Measurements from ENCODE around the gene SMIM32. TPM values are rescaled to one million over a fixed set of nuclear protein-coding genes. Genes with fewer than 3 reads are reported as not detected.

Gene SMIM32
- total RNA-seq, 1 experiment from 2014 or later = 0.66 TPM

DNA sequence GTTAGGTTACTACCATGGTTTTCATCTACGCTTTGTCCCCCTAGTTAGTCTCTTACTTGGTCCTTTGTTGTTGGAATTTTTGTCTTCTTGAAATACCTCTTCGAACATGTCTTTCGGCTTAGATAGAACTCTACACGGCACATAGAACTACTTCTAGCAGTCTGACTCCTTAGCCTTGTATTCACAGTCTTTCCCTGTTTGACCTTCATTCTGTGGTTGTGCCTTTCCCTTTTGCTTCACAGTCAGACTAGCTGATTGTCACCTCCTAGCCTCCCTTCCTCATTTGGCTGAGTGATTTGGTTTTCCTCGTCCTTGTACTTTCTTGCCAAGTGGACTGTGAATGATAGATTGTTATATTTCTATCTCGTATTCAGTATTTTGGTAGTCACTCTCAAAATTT, 49.6 kb downstream of the SMIM32 start:
- no peaks in the 10 kb centered on the region for H3K27me3 Mint-ChIP-seq (ENCODE audit: insufficient read depth, unreplicated experiment)
- no peaks in the 10 kb centered on the region for H3K27me3 ChIP-seq (replicated peaks; ENCODE audit: control insufficient read depth, insufficient read depth, low read length)
- H3K9me3 ChIP-seq = no peaks in the 10 kb centered on the region
- H3K4me1 Mint-ChIP-seq (ENCODE audit: low read depth, unreplicated experiment) = peaks cover 21% of the 10 kb centered on the region
- TF ChIP-seq, protein P1, sequence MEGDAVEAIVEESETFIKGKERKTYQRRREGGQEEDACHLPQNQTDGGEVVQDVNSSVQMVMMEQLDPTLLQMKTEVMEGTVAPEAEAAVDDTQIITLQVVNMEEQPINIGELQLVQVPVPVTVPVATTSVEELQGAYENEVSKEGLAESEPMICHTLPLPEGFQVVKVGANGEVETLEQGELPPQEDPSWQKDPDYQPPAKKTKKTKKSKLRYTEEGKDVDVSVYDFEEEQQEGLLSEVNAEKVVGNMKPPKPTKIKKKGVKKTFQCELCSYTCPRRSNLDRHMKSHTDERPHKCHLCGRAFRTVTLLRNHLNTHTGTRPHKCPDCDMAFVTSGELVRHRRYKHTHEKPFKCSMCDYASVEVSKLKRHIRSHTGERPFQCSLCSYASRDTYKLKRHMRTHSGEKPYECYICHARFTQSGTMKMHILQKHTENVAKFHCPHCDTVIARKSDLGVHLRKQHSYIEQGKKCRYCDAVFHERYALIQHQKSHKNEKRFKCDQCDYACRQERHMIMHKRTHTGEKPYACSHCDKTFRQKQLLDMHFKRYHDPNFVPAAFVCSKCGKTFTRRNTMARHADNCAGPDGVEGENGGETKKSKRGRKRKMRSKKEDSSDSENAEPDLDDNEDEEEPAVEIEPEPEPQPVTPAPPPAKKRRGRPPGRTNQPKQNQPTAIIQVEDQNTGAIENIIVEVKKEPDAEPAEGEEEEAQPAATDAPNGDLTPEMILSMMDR (IDR thresholded peaks at IDR 0.05; ENCODE audit: insufficient read depth in 1 of 2, low read depth in 1 of 2, low read length in 1 of 2, severe bottlenecking in 1 of 2, unreplicated experiment in 1 of 2) = no peak
- peaks cover 70% of the 10 kb centered on the region for H3K4me1 ChIP-seq
- ChIA-PET CTCF (interaction anchor here (1.0 kb wide), 1 partner anchor 39 kb away, joined by 4 read pairs; no protein-coding TSS in a partner anchor), POLR2A (interaction anchor here (1.8 kb wide), 1 partner anchor 10 kb away, joined by 9 read pairs; the partner anchor contains the start of gene SMAD5)
- no peak overlapping the region for H3K4me3 Mint-ChIP-seq (ENCODE audit: unreplicated experiment)
- intact Hi-C loops (cut with micrococcal nuclease; ENCODE audit: unreplicated experiment) = no loop called here
- H3K36me3 Mint-ChIP-seq (ENCODE audit: insufficient read depth, unreplicated experiment) = peaks cover 12% of the 10 kb centered on the region
- no TSS peak for BruUV-seq (replicated peaks)
- H3K36me3 ChIP-seq (ENCODE audit: control insufficient read depth, insufficient read depth, low read length) = no peaks in the 10 kb centered on the region; the same call in 1 of the 2 replicates
- no peak for DNase-seq
- no peaks in the 10 kb centered on the region for H3K9me3 Mint-ChIP-seq (ENCODE audit: unreplicated experiment)
- H3K27ac Mint-ChIP-seq (ENCODE audit: unreplicated experiment) = no peak overlapping the region
- H3K4me3 ChIP-seq (ENCODE audit: low read depth, low read length) = no peak overlapping the region

GRCh38 chr5:136141561-136141960, 51.4 kb downstream of the SMIM32 start:
- BruUV-seq (replicated peaks) = no TSS peak
- POLR2A ChIA-PET = interaction anchor here (0.5 to 1.0 kb wide), 2 partner anchors 9 to 91 kb away, joined by 4 to 5 read pairs; partner anchors contain the start of gene SMAD5

More at GRCh38 chr5:136141561-136141960, 51.4 kb downstream of the SMIM32 start:
- intact Hi-C loops (cut with micrococcal nuclease; ENCODE audit: unreplicated experiment) = no loop called here
- Mint-ChIP-seq H3K4me1 (ENCODE audit: low read depth, unreplicated experiment) (peaks cover 24% of the 10 kb centered on the region), H3K4me3 (ENCODE audit: unreplicated experiment) (no peak overlapping the region), H3K9me3 (ENCODE audit: unreplicated experiment) (no peaks in the 10 kb centered on the region), H3K27ac (ENCODE audit: unreplicated experiment) (no peak overlapping the region), H3K27me3 (ENCODE audit: insufficient read depth, unreplicated experiment) (no peaks in the 10 kb centered on the region), H3K36me3 (ENCODE audit: insufficient read depth, unreplicated experiment) (peaks cover 8% of the 10 kb centered on the region)
- DNase-seq = no peak
- H3K4me1 ChIP-seq = peaks cover 67% of the 10 kb centered on the region
- TF ChIP-seq, protein P1 (IDR thresholded peaks at IDR 0.05; ENCODE audit: insufficient read depth in 1 of 2, low read depth in 1 of 2, low read length in 1 of 2, severe bottlenecking in 1 of 2, unreplicated experiment in 1 of 2) = no peak
- H3K4me3 ChIP-seq (ENCODE audit: low read depth, low read length) = no peak overlapping the region
- CTCF ChIA-PET = no interaction called here
- H3K27me3 ChIP-seq (replicated peaks; ENCODE audit: control insufficient read depth, insufficient read depth, low read length) = no peaks in the 10 kb centered on the region
- H3K36me3 ChIP-seq (ENCODE audit: control insufficient read depth, insufficient read depth, low read length) = no peaks in the 10 kb centered on the region; the same call in 1 of the 2 replicates
- H3K9me3 ChIP-seq = no peaks in the 10 kb centered on the region

Other genes starting within 250 kb of the SMIM32 start
- gene LECT2, start 238.2 kb downstream of the SMIM32 start, total RNA-seq (2022) = 0.51 and 0.70 TPM in 2 replicates
- gene TGFBI, start 164.2 kb downstream of the SMIM32 start, total RNA-seq (2022) = 131 and 142 TPM in 2 replicates
- 141 and 142 TPM in 2 replicates for gene SMAD5, start 60.3 kb downstream of the SMIM32 start, total RNA-seq (2022)
- gene TRPC7, start 172.4 kb upstream of the SMIM32 start, total RNA-seq (2022) = not detected in 2 replicates

All from Caco-2 (cell line).